C4-2B (cell line): ENCODE measurements around the gene PDE2A.

Source experiments
- H3K27ac ChIP-seq: fragments of 450-650 bp; 2 replicates; pipeline ENCODE4 v1.5.1; 2017
- CTCF ChIP-seq: fragments of 450-650 bp; conservative IDR thresholded peaks from 2 replicates; pipeline ENCODE4 v1.5.1; 2017; ENCODE audit warnings: mild to moderate bottlenecking
- ZFX ChIP-seq: fragments of 450-650 bp; IDR thresholded peaks from 2 replicates; pipeline ENCODE4 v1.6.1; 2017

PDE2A gene

DNA sequence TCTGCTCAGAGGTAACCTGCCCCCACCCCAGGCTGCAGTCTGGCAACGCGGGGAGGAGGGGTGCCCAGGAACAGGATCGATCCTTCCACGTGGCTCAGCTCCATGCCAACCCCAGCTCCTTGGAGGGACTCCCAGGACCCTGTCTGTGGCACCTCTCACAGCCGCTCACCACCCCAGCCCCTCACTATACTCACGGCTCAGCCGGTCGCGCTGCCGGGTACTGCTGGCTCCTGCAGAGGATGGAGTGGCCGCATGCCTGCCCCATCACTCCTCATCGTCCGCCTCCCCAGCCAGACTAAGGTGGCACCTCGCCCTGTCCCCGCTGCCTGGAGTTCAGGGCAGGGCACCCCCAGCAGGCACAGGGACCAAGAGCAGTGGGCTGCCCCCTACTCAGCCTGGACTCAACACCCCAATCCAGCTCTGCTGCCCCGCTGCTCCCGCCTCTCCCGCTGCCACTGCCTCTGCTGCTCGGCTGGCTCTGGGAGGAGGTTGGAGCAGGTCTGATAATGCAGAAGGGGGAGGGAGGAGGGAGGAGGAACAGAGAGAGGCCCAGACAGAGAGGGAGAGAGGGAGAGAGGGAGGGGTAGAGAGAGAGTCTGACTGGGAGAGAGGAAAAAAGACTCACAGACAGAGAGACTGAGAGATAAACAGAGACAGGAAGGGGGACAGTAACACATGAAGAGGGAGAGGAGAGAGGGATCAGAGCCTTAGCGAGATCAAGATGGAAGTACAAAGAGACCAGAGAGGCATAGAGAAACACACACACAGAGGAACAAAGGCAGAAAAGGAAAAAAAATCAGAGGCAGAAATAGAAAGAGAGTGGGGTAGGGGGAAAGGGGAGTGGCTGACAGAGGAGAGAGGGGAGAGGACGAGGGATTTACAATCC, at the start of gene PDE2A:
TSS of gene PDE2A (minus strand) at position 480 of the 886 bp plus-strand sequence. CDS start at position 265, 215 bp downstream.
- no peak for TF ChIP-seq CTCF
- no peak for TF ChIP-seq ZFX
- no peak within 1 kb of the TSS for H3K27ac ChIP-seq

- no peak for TF ChIP-seq ZFX
- no peak for TF ChIP-seq CTCF
- H3K27ac ChIP-seq = no peak overlapping the region; the same call in 1 of the 2 replicates
Observed at GRCh38 chr11:72723508-72723907, 49.3 kb upstream of the PDE2A start.

DNA sequence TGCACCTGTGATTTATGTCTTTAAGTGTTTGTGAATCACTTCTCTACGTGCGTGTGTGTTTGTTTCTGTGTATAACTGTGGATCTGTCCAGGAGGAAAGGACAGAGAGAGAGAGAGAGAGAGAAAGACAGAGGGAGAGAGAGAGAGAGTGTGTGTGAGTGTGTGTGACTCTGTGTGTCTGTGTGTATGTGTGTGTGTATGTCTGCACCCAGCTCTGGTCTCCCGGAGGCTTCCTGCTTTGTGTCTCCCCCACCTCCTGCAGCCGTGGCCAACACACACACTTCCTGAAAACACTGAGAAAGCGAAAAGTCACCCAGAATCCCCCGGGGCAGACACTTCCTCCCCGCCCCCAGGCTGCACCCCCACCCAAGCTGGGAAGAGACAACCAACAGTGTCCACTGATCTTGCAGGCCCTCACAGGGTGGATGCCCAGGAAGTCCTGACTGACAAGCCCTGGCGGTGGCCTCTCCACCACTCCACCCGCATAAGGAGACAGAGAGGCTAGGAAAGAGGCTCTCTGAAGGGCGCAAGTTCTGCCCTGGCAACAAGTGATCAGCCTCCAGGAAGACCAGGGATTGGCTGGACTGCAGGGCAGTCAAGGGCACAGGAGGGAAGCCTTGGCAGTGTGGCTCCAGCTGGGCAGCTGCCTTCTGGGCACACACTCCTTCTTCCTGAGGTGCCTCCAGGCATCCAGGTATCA, 48.0 kb upstream of the PDE2A start:
- TF ChIP-seq ZFX (no peak), CTCF (no peak)
- peak overlapping the region; percentile 87 for H3K27ac ChIP-seq

DNA sequence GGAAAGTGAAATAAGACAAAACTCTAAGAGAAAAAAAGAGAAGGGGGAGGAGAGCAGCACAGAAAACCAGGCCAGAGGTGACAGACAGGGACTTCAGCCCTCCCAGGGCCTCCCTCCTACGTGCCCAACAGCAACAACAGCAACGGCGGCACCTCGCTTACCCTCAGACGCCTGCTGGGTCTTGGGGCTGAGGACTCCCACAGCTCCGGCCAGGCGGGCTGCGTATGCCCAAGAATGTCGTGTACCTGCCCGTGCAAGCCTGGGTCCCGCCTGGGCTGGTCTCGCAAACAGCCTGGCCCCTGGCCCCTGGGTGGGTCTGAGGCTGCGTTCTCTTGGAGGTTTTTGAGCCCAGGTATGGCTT, 47.4 kb upstream of the PDE2A start:
- H3K27ac ChIP-seq = peak overlapping the region; percentile 87
- TF ChIP-seq CTCF (no peak), ZFX (no peak)

- peak overlapping the region; percentile 87 for H3K27ac ChIP-seq
- no peak for TF ChIP-seq ZFX
- TF ChIP-seq CTCF = no peak
Observed at GRCh38 chr11:72721276-72721675, 47.1 kb upstream of the PDE2A start.

DNA sequence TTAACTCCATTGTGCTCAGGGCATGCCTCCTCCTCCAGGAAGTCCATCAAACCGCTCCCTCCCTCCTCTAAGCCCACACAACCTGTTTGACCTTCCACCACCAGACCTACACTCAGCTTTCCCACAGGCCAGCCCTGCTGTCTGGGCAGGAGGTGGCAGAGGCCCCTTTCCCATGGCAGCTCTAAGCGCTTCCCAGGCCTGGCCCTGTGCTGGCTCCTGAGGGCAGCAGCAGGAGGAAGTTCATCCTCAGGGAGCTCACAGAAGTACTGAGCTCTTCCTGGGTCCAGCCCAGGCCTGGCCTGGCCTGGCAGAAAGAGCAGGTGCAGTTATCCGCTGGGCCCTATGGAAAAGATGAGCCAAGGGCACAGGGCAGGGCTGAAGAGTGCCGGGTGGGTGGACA, 46.6 kb upstream of the PDE2A start:
- peak overlapping the region; percentile 87 for H3K27ac ChIP-seq
- TF ChIP-seq ZFX (no peak), CTCF (no peak)

DNA sequence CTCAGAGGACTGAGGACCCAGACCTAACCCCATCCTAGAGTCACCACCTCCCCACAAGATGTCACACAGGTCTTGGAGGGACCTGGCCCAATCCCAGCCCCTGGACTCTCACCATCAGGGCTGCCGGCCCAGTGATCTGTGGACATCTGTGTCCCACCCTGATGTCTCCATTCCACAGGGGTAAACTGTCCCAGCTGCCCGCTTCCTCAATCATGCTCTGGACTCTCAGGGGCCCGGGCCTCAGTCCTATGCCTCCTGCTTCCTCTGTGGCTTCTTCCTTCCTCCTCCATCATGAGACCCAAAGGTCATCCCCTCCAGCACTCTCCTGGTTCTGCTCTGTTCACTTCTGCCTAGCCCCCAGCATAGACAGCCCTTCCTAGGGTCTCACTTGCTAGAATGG, 45.8 kb upstream of the PDE2A start:
- no peak overlapping the region; the same call in 1 of the 2 replicates for H3K27ac ChIP-seq
- no peak for TF ChIP-seq CTCF
- TF ChIP-seq ZFX = no peak
